ENCODE results near the gene ATXN1L. TPM values are rescaled to one million over a fixed set of nuclear protein-coding genes. Genes with fewer than 3 reads are reported as not detected.
A peak's percentile ranks its signal among the peaks of the same experiment; 100 is the strongest.
"Not testable (repeated sequence)": the region's sequence is repeated elsewhere in the genome, so short reads cannot be mapped to it uniquely, and the experiment has no call there.

The ATXN1L gene
- total RNA-seq, 2 donors from 2014 or later = 16.8 to 21.4 TPM

- DNase-seq (peak; percentile 52), ATAC-seq (peak; percentile 56 to 73)
- intact Hi-C loops (cut with DNase I) = loop anchor here in 1 of 2 donors (5.0 kb wide), 2 partner anchors 76 to 79 kb away; partner anchors contain the start of gene AP1G1
Measured at GRCh38 chr16:71883168-71883848, 37.5 kb downstream of the ATXN1L start.

- DNase-seq (peak; percentile 84), ATAC-seq (peak; percentile 93 to 95)
- intact Hi-C loops (cut with DNase I) = loop anchor here in 1 of 2 donors (5.0 kb wide), 2 partner anchors 77 to 78 kb away; partner anchors contain the start of gene AP1G1
Measured at GRCh38 chr16:71883849-71884638, 38.3 kb downstream of the ATXN1L start, which contains the start of gene ZNF821. ZNF821 (minus strand) TSS chr16:71884182; CDS start chr16:71879946, 4,236 bp downstream.

DNA sequence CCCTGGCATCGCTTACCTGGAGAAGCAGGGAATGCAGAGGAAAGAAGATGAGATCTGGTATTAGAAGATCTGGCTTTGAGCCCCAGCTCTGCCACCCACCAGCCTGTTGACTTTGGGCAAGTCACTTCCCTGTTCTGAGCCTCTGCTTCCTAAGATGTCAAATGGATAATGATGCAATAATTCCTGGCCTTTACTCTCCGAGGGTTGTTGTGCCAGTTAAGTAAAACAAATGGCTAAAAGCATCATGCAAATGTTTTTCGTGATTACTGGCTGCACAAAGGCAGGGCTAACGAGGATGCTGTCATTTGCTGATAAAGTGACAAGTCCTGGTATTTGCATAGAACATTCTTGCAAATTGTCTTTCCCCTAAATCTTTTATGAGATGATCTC, 39.5 kb downstream of the ATXN1L start:
- DNase-seq = no peak
- no peak for ATAC-seq
- intact Hi-C loops (cut with DNase I) = no loop called here

DNA sequence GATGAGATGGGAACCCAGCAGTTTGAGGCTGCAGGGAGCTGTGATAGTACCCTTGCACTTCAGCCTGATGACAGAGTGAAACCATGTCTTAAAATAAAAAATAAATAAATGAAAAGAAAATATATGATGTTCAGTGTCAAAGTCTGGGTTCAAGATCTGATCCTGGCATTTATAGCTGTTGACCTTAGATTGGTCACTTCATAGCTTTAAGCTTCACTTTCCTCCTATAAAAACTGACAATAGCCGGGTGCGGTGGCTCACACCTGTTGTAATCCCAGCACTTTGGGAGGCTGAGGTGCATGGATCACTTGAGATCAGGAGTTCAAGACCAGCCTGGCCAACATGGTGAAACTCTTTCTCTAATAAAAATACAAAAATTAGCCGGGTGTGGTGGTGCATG, 43.4 kb downstream of the ATXN1L start:
- ATAC-seq = no peak
- DNase-seq = no peak
- intact Hi-C loops (cut with DNase I) = no loop called here

GRCh38 chr16:71893888-71894228, 48.1 kb downstream of the ATXN1L start:
- ATAC-seq = no peak
- intact Hi-C loops (cut with DNase I) = loop anchor here in 1 of 2 donors (2.0 kb wide), 2 partner anchors 67 to 85 kb away; partner anchors contain the start of gene AP1G1
- no peak for DNase-seq

GRCh38 chr16:71894229-71894920, 48.6 kb downstream of the ATXN1L start:
- peak; percentile 10 to 26 for ATAC-seq
- intact Hi-C loops (cut with DNase I) = loop anchor here in 1 of 2 donors (2.0 kb wide), 2 partner anchors 66 to 86 kb away; partner anchors contain the start of gene AP1G1

DNA sequence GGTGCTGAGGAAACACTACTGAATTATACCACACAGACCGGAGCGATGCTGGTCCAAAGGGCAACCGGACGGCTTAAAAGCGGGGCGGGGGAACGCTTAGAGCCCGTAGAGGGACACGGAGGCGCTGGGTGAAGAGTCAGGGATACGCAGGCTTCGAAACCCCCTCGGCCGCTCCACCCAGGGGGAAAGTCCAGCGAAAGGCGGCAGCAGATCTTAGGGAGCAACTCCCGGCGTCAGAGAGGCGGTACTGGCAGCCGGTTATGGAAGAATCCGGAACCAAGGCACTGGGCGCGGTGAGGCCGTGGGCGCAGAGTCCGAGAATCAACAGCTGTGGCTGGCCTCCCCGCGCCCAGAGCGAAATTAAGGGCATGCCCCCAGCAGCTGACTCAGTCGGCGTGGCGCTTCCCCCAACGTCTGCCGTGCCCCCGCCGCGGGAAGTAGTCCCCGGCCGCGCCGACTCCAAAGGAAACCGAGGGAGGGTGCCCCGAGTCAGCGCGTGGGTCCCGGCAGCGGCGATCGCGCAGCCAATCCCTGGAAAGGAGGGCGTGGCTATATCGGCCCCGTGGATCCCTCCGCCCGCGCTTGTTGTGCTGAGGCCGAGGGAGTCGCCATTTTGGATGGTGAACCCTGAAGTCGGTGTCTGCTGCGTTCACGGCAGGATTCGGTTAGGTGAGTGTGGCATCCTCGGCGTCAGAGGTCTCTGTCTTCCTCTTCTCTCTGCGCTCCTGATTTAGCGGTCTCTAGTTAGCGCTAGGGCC, 49.3 kb downstream of the ATXN1L start, which contains the start of gene IST1:
IST1 (plus strand) TSS at position 611 of the 758 bp plus-strand sequence. CDS start 20,110 bp downstream, outside the sequence.
- ATAC-seq = peak; percentile 97 to 98
- peak; percentile 99 for DNase-seq
- intact Hi-C loops (cut with DNase I) = loop anchor here in 1 of 2 donors (2.0 kb wide), 2 partner anchors 66 to 86 kb away; partner anchors contain the start of gene AP1G1

More at GRCh38 chr16:71894229-71894920, 48.6 kb downstream of the ATXN1L start:
- peak; percentile 52 for DNase-seq

DNA sequence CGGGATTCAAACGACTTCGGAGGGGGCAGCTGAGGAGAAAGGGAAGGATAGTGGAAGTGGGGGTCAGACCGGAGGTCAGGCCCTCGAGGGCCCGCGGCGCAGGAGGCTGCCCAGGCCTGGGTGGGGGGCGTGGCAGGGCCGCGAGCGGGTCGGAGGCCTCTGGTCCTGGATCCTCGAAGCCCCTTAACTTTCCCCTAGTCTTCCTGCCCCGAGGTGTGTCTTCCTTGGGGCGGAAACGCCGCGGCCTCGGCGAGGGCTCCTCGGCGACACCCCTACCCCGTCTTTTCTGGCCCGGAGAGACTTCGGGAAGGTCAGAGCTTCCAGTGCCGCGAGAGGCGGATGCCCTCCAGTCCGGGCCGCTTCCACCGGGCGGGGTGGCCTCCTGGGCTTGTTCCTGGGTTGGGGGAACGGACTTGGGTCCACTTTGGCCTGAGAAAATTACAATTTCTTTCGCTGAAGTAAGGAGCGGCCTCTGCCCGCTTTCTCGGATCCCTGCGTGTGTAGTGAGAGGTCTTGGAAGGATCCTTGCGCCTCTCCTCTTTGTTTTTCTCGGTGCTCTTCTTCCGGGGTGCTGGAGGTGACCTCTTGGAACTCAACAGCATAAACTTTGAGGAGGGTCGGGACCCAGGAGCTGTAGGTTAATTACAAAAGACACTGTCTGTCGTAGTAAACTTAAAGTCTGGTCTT, 50.0 kb downstream of the ATXN1L start:
- ATAC-seq (peak; percentile 24 to 50), DNase-seq (peak; percentile 47)
- intact Hi-C loops (cut with DNase I) = loop anchor here in 1 of 2 donors (2.0 kb wide), 2 partner anchors 65 to 87 kb away; partner anchors contain the start of gene AP1G1

- ATAC-seq (no peak), DNase-seq (no peak)
- intact Hi-C loops (cut with DNase I) = no loop called here
Measured at GRCh38 chr16:71896764-71897368, 51.1 kb downstream of the ATXN1L start.

- no peak for DNase-seq
- ATAC-seq = no peak
- intact Hi-C loops (cut with DNase I) = no loop called here
Measured at GRCh38 chr16:71899171-71899570, 53.4 kb downstream of the ATXN1L start.

DNA sequence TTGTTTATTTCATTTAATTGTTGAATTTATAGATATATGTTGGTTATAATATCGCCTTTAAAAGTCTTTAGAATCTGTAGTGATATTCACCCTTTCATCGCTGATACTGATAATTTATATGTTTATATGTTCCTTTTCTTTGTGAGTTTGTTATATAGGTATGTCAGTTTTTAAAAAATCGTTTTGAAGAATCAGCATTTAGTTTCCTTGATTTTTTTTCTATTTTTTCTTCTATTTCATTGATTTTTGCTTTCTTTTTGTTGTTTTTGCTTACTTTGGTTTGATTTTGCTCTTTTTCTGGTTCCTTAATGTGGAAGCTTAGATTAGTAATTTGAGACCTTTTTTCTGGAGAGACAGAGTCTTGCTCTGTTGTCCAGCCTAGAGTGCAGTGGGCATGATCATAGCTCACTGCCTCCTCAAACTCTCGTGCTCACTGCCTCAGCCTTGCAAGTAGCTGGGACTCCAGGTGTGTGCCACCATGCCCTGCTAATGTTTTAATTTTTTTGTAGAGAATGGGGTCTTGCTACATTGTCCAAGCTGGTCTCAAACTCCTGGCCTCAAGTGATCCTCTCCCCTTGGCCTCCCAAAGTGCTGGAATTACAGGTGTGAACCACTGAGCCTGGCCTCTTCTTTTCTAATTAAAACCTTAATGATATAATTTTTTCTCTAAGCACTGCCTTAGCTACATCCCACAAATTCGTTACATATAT, 57.0 kb downstream of the ATXN1L start:
- intact Hi-C loops (cut with DNase I) = no loop called here
- no peak for ATAC-seq
- no peak for DNase-seq

DNA sequence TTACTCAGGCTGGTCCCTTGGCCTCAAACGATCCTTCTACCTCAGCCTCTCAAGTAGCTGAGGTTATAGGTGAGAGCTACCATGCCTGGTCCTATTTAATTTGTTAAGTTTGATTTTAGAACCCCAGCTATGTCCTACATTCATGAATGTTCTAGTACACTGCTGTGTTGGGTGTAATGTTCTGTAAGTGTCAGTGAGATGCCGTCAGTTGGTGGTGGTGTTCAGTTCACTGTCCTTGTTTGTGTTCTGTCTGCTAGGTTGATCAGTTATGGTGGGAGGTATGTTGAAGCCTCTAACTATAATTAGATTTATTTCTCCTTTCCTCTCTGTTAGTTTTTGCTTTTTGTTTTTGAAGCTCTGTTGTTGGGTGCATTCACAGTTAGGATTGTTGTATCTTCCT, 57.8 kb downstream of the ATXN1L start:
- DNase-seq = no peak

GRCh38 chr16:71904239-71904638, 58.5 kb downstream of the ATXN1L start:
- DNase-seq (no peak), ATAC-seq (no peak)
- intact Hi-C loops (cut with DNase I) = no loop called here

More for the DNA sequence above, 57.8 kb downstream of the ATXN1L start:
- intact Hi-C loops (cut with DNase I) = no loop called here
- peak in 1 of 2 donors; percentile 37 for ATAC-seq

- ATAC-seq; intact Hi-C loops (cut with DNase I); DNase-seq: not testable (repeated sequence)
Measured at GRCh38 chr16:71905765-71906164, 60.0 kb downstream of the ATXN1L start.

Data from left cardiac atrium (tissue), 4 donors.